K562 (cell line): Measurements from ENCODE around the gene RRP9. TPM values are rescaled to one million over a fixed set of nuclear protein-coding genes. Genes with fewer than 3 reads are reported as not detected.

Source experiments
- ATAC-seq: fragments of 200-7000 bp; cut with Tn5 transposase; 3 replicates; pipeline ENCODE4 v1.9.1; 2020; ENCODE audit warnings: moderate library complexity
- BruUV-seq: library from RNA; stranded (reverse); fragments of 400-500 nt; replicated peaks from 2 replicates; lab custom pipeline; 2021; lab: Mats Ljungman, UMichigan
- CTCF ChIA-PET: fragments of 300-600 bp; formaldehyde crosslinking; extraction: SDS; loops from one replicate; lab custom pipeline; 2021; ENCODE audit warnings: low intra/inter-chr PET ratio; lab: Yijun Ruan, JAX
- POLR2A ChIA-PET: fragments of 300-600, 350-650 bp; sonication (Branson Sonifier 250); formaldehyde crosslinking; extraction: SDS; loops from one replicate; lab custom pipeline; 2021; ENCODE audit warnings: antibody characterized with exemption, inconsistent platforms; lab: Yijun Ruan, JAX
- DNase-seq, 4 experiments: peaks; one replicate each; pipeline versions ENCODE4 v3.0.0 to v3.0.0-alpha.2; 2011 to 2018; ENCODE audit warnings: low spot score in 3 of 4, mixed read lengths in 3 of 4; ENCODE audit errors: extremely low read depth in 1 of 4
- FAIRE-seq: peaks from 2 replicates; lab custom pipeline; 2011; peaks lifted over from hg19 to GRCh38; lab: Jason Lieb, UNC
- H2AFZ ChIP-seq: 2 replicates; pipeline ENCODE4 v1.6.0; 2011; ENCODE audit warnings: low read depth, low read length, control low read depth, inconsistent platforms
- H3K27ac ChIP-seq: fragments of 200-600 bp; 3 replicates; pipeline ENCODE4 v1.8.0; 2011; ENCODE audit warnings: low read depth, mild to moderate bottlenecking, control low read depth, inconsistent platforms, low read length, moderate library complexity, mixed read lengths; ENCODE audit errors: extremely low read depth
- H3K27me3 ChIP-seq, 2 experiments: fragments of 300-600 bp in 1 of 2; 2 replicates in 1 of 2; 3 replicates in 1 of 2; pipeline versions ENCODE4 v1.6.0 to v1.8.0; 2011; ENCODE audit warnings: inconsistent platforms in 2 of 2, low read length in 2 of 2, mild to moderate bottlenecking in 1 of 2, mixed read lengths in 1 of 2, moderate library complexity in 1 of 2; ENCODE audit not compliant: control insufficient read depth in 2 of 2, insufficient read depth in 2 of 2
- H3K36me3 ChIP-seq: fragments of 300-600 bp; 3 replicates; pipeline ENCODE4 v1.8.0; 2011; ENCODE audit warnings: mild to moderate bottlenecking, low read length, inconsistent platforms; ENCODE audit not compliant: control insufficient read depth, insufficient read depth
- H3K4me1 ChIP-seq, 2 experiments: fragments of 200-600 bp in 1 of 2; replicated peaks in 1 of 2; 2 replicates in 1 of 2; 3 replicates in 1 of 2; pipeline versions ENCODE4 v1.5.1 to v1.8.0; 2011; ENCODE audit warnings: inconsistent platforms in 2 of 2, low read length in 2 of 2, mild to moderate bottlenecking in 1 of 2, mixed read lengths in 1 of 2, moderate library complexity in 1 of 2; ENCODE audit not compliant: control insufficient read depth in 2 of 2, insufficient read depth in 2 of 2
- H3K4me2 ChIP-seq: 2 replicates; pipeline ENCODE4 v1.6.1; 2011; ENCODE audit warnings: low read length, control low read depth, inconsistent platforms, mixed read lengths; ENCODE audit not compliant: insufficient read depth
- H3K4me3 ChIP-seq: fragments of 200-600 bp; sonication (generic), shearing (Covaris generic); 2 replicates; pipeline ENCODE4 v1.5.1; 2016; ENCODE audit warnings: control low read depth, inconsistent platforms
- H3K79me2 ChIP-seq: fragments of 200-600 bp; 3 replicates; pipeline ENCODE4 v1.8.0; 2011; ENCODE audit warnings: low read length, inconsistent platforms; ENCODE audit not compliant: control insufficient read depth, insufficient read depth
- H3K9ac ChIP-seq, 2 experiments: 2 replicates each; pipeline versions ENCODE4 v1.6.0 to v1.6.1; 2011; ENCODE audit warnings: low read depth in 2 of 2, low read length in 2 of 2, control low read depth in 1 of 2, inconsistent platforms in 1 of 2, mild to moderate bottlenecking in 1 of 2, mixed read lengths in 1 of 2; ENCODE audit not compliant: insufficient read depth in 1 of 2
- H3K9me1 ChIP-seq: one replicate; pipeline ENCODE4 v1.6.0; 2011; ENCODE audit warnings: inconsistent platforms, mild to moderate bottlenecking, low read length, moderate library complexity; ENCODE audit not compliant: control insufficient read depth, insufficient read depth
- H3K9me3 ChIP-seq: replicated peaks from 2 replicates; pipeline ENCODE4 v1.5.1; 2011; ENCODE audit warnings: low read depth, low read length, inconsistent platforms; ENCODE audit not compliant: control insufficient read depth, insufficient read depth
- H4K20me1 ChIP-seq: replicated peaks from 2 replicates; pipeline ENCODE4 v1.6.1; 2011; ENCODE audit warnings: low read length, inconsistent platforms, mixed read lengths; ENCODE audit not compliant: control insufficient read depth, insufficient read depth
- FOXA1 ChIP-seq: fragments of 450-650 bp; IDR thresholded peaks from 2 replicates; pipeline ENCODE4 v1.6.1; 2016; ENCODE audit warnings: mild to moderate bottlenecking, borderline replicate concordance
- HNRNPH1 ChIP-seq: fragments of 200-400 bp; formaldehyde crosslinking; optimal IDR thresholded peaks from 2 replicates; pipeline ENCODE3; 2017; ENCODE audit warnings: low read depth, mild to moderate bottlenecking, low read length, moderate library complexity
- ZNF316 ChIP-seq: fragments of 450-650 bp; IDR thresholded peaks from 2 replicates; pipeline ENCODE4 v1.6.1; 2016
- ZNF384 ChIP-seq: IDR thresholded peaks from 2 replicates; pipeline ENCODE4 v1.6.1; 2012; ENCODE audit warnings: low read depth, low read length, improper control_type of control experiment
- WGBS: fragments of 100-300 bp; shearing (Covaris generic); methylation state at CpG from one replicate; pipeline ENCODE4 v1.1.6; 2016; ENCODE audit warnings: low coverage, mixed read lengths; ENCODE audit not compliant: insufficient coverage; ENCODE audit errors: missing lambda C conversion rate; 5-methylcytosine and 5-hydroxymethylcytosine counted together
- in situ Hi-C: fragments of 300-500 bp; cut with MboI; formaldehyde crosslinking; loops from 4 replicates; pipeline ENCODE4 v1.15.0; 2018; ENCODE audit warnings: inconsistent platforms, mixed read lengths
- intact Hi-C: fragments of 100-400 bp; cut with micrococcal nuclease; formaldehyde crosslinking; loops from 2 replicates; pipeline ENCODE4 v1.14.2; 2022
- polyA plus RNA-seq, 8 experiments: library from polyadenylated mRNA; depleted of rRNA in 4 of 8; stranded (reverse) in 5 of 8; unstranded in 3 of 8; fragments of >200 nt; fragmentation: Nextera tagmentation in 2 of 8; fragmentation: Illumina TruSeq in 1 of 8; extraction: Ambion mirVana in 2 of 8; extraction: Trizol in 1 of 8; gene quantifications; 2 replicates each; pipeline versions ENCODE4 v1.2.1 to v1.2.3, GENCODE V29; 2011 to 2014; ENCODE audit warnings: inconsistent platforms in 1 of 8, missing spikeins in 1 of 8
- total RNA-seq, 7 experiments: library from RNA; depleted of rRNA in 6 of 7; stranded (reverse); fragments of >200 nt in 6 of 7; fragmentation: Illumina TruSeq in 2 of 7; extraction: Trizol in 2 of 7; gene quantifications; 2 replicates each; pipeline versions ENCODE4 v1.2.1 to v1.2.3, GENCODE V29; 2011 to 2021; ENCODE audit warnings: low replicate concordance in 1 of 7
- TF ChIP-seq, protein P1 (sequence below): fragments of 450-650 bp; formaldehyde crosslinking; IDR thresholded peaks from 2 replicates; pipeline ENCODE4 v1.4.0; 2020; ENCODE audit warnings: mild to moderate bottlenecking, moderate library complexity

The RRP9 gene
- total and polyA plus RNA-seq, 9 of the 15 experiments (the other 6 are each of a cell fraction or from before 2014, with no cell fraction given), result 5.2 to 67.0 (median 45.9) TPM

DNA sequence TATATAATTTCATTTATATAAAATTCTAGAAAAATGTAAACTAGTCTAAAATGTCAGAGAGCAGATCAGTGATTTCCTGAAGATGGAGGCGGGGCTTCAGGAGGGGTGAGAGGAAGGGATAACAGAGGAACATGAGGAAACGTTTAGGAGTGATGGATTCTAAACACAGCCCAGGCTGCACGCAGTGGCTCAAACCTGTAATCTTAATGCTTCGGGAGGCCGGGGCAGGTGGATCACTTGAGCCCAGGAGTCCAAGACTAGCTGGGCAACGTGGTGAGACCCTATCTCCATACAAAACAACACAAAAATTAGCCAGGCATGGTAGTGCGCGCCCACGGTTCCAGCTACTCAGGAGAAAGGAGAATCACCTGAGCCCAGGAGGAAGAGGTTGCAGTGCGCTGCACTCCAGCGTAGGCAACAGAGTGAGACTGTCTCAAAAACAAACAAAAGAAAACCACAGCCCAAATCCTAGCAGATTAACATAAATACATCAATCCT lies 20.6 kb downstream of the RRP9 start (continued):
- TF ChIP-seq ZNF316, result no peak
- no peak for TF ChIP-seq FOXA1
- TF ChIP-seq ZNF384, result no peak
- TF ChIP-seq HNRNPH1, result no peak

DNA sequence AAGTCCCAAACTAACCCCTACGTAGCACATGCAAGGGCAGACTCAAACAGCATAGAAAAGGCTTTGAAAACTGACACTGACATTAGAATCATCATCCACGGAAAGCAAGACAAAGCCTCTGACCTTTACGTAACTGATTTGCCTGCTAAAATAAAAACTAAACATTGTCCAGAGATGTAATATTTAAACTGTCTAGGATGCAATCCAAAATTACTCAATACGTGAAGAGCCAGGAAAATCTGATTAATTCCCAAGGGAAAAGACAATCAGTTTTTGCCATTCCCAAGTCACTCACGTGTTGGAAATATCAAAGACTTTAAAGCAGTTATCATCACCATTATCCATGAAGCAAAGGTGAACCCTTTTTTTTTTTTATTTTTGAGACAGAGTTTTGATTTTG lies 25.3 kb downstream of the RRP9 start:
- intact Hi-C loops, result no loop called here

More for the DNA sequence above, 25.3 kb downstream of the RRP9 start:
- Histone ChIP-seq H4K20me1 (no peaks in the 10 kb centered on the region), H3K9ac (no peak overlapping the region), H3K36me3 (no peaks in the 10 kb centered on the region), H3K27me3 (peaks cover 0 to 10% of the 10 kb centered on the region in 2 experiments; a peak in 3 of 5 replicates), H3K79me2 (no peaks in the 10 kb centered on the region), H3K4me3 (no peak overlapping the region), H3K4me2 (no peak overlapping the region), H2AFZ (no peak overlapping the region), H3K9me3 (no peaks in the 10 kb centered on the region), H3K27ac (no peak overlapping the region), H3K9me1 (no peaks in the 10 kb centered on the region), H3K4me1 (no peaks in the 10 kb centered on the region)
- DNase-seq (no peak), ATAC-seq (no peak), FAIRE-seq (no peak)
- in situ Hi-C loops, result no loop called here
- ChIA-PET POLR2A (no interaction called here), CTCF (no interaction called here)
- WGBS, result 0% methylated on average over 5 of the region's 5 CpGs
- TF ChIP-seq, protein P1, sequence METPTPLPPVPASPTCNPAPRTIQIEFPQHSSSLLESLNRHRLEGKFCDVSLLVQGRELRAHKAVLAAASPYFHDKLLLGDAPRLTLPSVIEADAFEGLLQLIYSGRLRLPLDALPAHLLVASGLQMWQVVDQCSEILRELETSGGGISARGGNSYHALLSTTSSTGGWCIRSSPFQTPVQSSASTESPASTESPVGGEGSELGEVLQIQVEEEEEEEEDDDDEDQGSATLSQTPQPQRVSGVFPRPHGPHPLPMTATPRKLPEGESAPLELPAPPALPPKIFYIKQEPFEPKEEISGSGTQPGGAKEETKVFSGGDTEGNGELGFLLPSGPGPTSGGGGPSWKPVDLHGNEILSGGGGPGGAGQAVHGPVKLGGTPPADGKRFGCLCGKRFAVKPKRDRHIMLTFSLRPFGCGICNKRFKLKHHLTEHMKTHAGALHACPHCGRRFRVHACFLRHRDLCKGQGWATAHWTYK (CRISPR knock-in tag), result no peak
- BruUV-seq, result no TSS peak
